Neural crest cell (in vitro differentiated cells): ENCODE results near the gene RIPPLY3. TPM values are rescaled to one million over a fixed set of nuclear protein-coding genes. Genes with fewer than 3 reads are reported as not detected.

Experiments used
- DNase-seq: peaks from one replicate; pipeline ENCODE4 v3.0.0; 2021; ENCODE audit warnings: low read depth, mixed read lengths, low spot score
- H3K27ac Mint-ChIP-seq: one replicate; pipeline ENCODE4 v1.8.0; 2021; ENCODE audit warnings: mild to moderate bottlenecking, mixed read lengths; ENCODE audit not compliant: unreplicated experiment
- H3K27me3 Mint-ChIP-seq: 2 replicates; pipeline ENCODE4 v1.8.0; 2021; ENCODE audit warnings: low read depth, mild to moderate bottlenecking, mixed read lengths
- H3K36me3 Mint-ChIP-seq: 2 replicates; pipeline ENCODE4 v1.8.0; 2021; ENCODE audit warnings: low read depth, mild to moderate bottlenecking, mixed read lengths
- H3K4me1 Mint-ChIP-seq: 2 replicates; pipeline ENCODE4 v1.8.0; 2021; ENCODE audit warnings: mixed read lengths
- H3K4me3 Mint-ChIP-seq: one replicate; pipeline ENCODE4 v1.8.0; 2021; ENCODE audit warnings: mild to moderate bottlenecking, mixed read lengths
- H3K9me3 Mint-ChIP-seq: 2 replicates; pipeline ENCODE4 v1.8.0; 2021; ENCODE audit warnings: mixed read lengths
- long read RNA-seq: library from polyadenylated mRNA; unstranded; transcript quantifications from one replicate; pipeline ENCODE4 v2.0.0, GENCODE V29; 2020
- total RNA-seq: library from RNA; stranded (reverse); gene quantifications from 2 replicates; pipeline ENCODE4 v1.2.1, GENCODE V29; 2021
- TF ChIP-seq, protein P1 (sequence below): fragments of 200-600 bp; sonication (generic); conservative IDR thresholded peaks from 2 replicates; pipeline ENCODE4 v1.5.0; 2021; ENCODE audit warnings: antibody characterized with exemption, mild to moderate bottlenecking

Gene RIPPLY3, protein sequence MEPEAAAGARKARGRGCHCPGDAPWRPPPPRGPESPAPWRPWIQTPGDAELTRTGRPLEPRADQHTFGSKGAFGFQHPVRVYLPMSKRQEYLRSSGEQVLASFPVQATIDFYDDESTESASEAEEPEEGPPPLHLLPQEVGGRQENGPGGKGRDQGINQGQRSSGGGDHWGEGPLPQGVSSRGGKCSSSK
- total RNA-seq = 2.6 and 3.2 TPM in 2 replicates
- long read RNA-seq = 0 reads

DNA sequence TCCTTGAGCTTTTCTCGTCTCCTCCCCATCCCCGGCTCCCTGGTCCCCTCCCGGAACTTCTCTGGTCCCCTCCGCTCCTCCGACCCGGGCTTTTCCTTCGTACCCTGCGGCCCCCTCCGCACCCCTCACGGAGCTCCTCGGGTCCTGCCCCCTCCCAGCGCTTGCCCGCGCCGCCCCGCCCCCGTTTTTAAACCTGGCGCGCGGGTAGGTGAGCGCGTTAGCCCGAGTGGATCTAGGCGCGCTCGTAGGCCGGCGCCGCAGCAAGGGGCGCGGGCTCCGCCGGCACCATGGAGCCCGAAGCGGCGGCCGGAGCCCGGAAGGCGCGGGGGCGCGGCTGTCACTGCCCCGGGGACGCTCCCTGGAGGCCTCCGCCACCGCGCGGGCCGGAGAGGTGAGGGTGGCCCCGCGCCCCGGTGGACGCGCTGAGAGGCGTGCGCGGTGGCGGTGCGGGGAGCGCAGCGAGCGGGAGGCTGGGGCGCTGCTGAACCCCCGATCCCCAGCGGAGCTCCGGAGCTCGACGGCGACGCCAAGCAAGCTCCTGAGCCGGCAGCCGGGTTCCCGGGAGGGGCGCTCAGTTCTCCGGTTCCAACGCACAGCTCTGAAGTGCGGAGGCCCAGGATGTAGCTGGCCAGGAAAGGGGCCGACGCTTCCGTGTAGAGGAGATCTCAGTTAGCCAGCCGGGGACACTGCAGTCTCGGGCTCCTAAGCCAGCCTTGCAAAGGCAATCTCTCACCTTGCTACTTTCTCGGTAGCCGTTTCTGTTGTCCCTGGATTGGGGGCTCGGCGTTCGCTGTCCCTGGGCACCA is at the start of gene RIPPLY3:
Gene RIPPLY3, plus strand, starts transcription at position 217 of the 806 bp plus-strand sequence. Its CDS starts 71 bp downstream, at position 288.
- H3K27me3 Mint-ChIP-seq = peaks cover 68% of the 10 kb centered on the region
- no peaks in the 10 kb centered on the region for H3K36me3 Mint-ChIP-seq
- H3K4me3 Mint-ChIP-seq = peak within 1 kb of the TSS; percentile 68
- TF ChIP-seq, protein P1, sequence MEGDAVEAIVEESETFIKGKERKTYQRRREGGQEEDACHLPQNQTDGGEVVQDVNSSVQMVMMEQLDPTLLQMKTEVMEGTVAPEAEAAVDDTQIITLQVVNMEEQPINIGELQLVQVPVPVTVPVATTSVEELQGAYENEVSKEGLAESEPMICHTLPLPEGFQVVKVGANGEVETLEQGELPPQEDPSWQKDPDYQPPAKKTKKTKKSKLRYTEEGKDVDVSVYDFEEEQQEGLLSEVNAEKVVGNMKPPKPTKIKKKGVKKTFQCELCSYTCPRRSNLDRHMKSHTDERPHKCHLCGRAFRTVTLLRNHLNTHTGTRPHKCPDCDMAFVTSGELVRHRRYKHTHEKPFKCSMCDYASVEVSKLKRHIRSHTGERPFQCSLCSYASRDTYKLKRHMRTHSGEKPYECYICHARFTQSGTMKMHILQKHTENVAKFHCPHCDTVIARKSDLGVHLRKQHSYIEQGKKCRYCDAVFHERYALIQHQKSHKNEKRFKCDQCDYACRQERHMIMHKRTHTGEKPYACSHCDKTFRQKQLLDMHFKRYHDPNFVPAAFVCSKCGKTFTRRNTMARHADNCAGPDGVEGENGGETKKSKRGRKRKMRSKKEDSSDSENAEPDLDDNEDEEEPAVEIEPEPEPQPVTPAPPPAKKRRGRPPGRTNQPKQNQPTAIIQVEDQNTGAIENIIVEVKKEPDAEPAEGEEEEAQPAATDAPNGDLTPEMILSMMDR = no peak
- DNase-seq = peak; percentile 23
- H3K27ac Mint-ChIP-seq = no peak within 1 kb of the TSS
- H3K9me3 Mint-ChIP-seq = no peaks in the 10 kb centered on the region
- H3K4me1 Mint-ChIP-seq = peaks cover 19% of the 10 kb centered on the region

- no peaks in the 10 kb centered on the region for H3K4me1 Mint-ChIP-seq
- no peak overlapping the region for H3K4me3 Mint-ChIP-seq
- no peak for DNase-seq
- no peaks in the 10 kb centered on the region for H3K9me3 Mint-ChIP-seq
- H3K36me3 Mint-ChIP-seq = peaks cover 3% of the 10 kb centered on the region
- H3K27ac Mint-ChIP-seq = no peak overlapping the region
- H3K27me3 Mint-ChIP-seq = no peaks in the 10 kb centered on the region
- TF ChIP-seq, protein P1 = no peak
Measured at GRCh38 chr21:36959020-36959835, 47.3 kb upstream of the RIPPLY3 start.

DNA sequence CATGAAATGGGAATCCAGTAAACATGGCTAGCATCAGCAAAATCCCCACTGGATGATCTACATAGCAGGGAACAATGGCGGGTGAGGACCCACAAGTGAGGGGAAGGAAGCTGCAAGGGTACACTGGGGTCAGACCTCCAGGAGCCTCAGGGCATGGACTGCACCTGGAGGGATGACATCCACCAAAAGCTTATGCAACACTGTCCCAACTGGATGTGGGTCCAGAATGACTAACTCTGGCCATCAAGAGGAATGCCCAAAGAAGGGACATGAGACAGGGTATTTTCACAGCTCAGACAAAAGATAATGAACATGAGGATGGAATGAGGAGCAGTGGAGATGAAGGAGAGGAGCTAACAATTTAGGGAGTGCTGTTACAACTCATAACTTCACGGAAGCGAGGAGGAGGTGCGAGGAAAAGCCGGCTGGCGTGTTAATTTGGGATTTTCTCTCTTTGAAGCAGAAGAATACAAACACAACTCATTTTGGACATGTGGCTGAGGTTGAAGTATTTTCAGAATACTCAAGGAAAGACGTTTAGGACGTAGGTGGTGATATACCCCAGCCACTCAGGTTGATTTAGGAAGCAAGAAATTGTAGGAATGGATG is 45.7 kb upstream of the RIPPLY3 start:
- Mint-ChIP-seq H3K9me3 (no peaks in the 10 kb centered on the region), H3K27ac (no peak overlapping the region), H3K4me3 (no peak overlapping the region), H3K27me3 (peaks cover 2% of the 10 kb centered on the region), H3K4me1 (peaks cover 10% of the 10 kb centered on the region), H3K36me3 (peaks cover 3% of the 10 kb centered on the region)
- DNase-seq = no peak
- TF ChIP-seq, protein P1 = no peak

- Mint-ChIP-seq H3K9me3 (no peaks in the 10 kb centered on the region), H3K27me3 (peaks cover 2% of the 10 kb centered on the region), H3K4me1 (peaks cover 15% of the 10 kb centered on the region), H3K4me3 (peak overlapping the region; percentile 54), H3K36me3 (peaks cover under 1% of the 10 kb centered on the region), H3K27ac (no peak overlapping the region)
- no peak for DNase-seq
- TF ChIP-seq, protein P1 = no peak
Measured at GRCh38 chr21:36962098-36962780, 44.3 kb upstream of the RIPPLY3 start.
